B cell (primary cell): ENCODE results near the gene SLC25A25.

ENCODE experiments used
- CTCF ChIP-seq: fragments of 200-600 bp; IDR thresholded peaks from one replicate; pipeline ENCODE4 v1.8.0; 2022; ENCODE audit warnings: antibody characterized with exemption, mild to moderate bottlenecking
- EZH2 ChIP-seq: IDR thresholded peaks from 2 replicates; pipeline ENCODE4 v1.6.1; 2012; ENCODE audit warnings: borderline replicate concordance, low read depth, mild to moderate bottlenecking, moderate library complexity, low read length; ENCODE audit not compliant: insufficient read depth, poor library complexity, severe bottlenecking

DNA sequence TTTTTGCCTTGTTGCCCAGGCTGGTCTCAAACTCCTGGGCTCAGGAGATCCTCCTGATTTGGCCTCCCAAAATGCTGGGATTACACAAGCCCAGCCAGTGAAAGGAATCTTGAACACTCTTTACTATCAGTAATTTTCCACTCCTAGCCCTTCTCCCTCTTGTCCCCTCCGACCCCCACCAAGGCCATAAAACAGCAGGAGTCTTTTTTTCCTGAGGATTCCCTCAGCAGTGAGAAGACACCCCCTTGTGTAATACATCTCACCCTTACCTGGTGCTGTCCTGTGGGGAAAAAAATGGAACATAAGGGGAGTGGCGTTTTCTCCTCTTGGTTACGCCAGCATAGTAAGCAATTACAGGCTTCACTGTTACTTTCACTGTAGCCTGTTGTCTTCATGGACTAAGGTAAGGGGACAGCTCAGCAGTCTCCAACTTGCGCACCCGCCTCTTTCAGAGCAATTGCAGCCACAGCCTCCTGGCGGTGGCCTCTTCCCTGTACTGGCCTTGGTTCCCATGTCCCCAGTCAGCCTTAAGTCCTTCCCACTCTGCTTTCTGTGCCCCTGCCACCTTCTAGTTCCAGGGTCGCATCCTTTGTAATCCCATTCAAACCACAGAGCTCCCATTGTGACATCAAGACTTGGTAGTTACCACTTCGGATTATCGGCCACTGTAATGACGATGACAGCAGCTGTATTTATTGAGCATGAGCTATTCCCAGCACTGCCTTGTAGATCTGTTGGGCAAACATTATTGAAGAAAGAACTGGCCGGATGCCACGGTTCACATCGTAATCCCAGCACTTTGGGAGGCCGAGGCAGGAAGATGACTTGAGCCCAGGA lies 10.9 kb upstream of the SLC25A25 start:
- TF ChIP-seq CTCF: no peak
- TF ChIP-seq EZH2: no peak
